Measurements from ENCODE around the gene CFAP161.

CFAP161 gene

GRCh38 chr15:81176291-81176893, 42.3 kb downstream of the CFAP161 start:
- H3K4me3 ChIP-seq (replicated peaks in 1 of 2; ENCODE audit: low read depth in 2 of 2, low read length in 2 of 2), result no peak overlapping the region
- DNase-seq (ENCODE audit: low read depth in 2 of 2), result peak in 1 of 2 donors; percentile 43
- peak; percentile 32 for TF ChIP-seq CTCF (IDR thresholded peaks at IDR 0.05; ENCODE audit: low read depth, low read length)

GRCh38 chr15:81178365-81178764, 44.3 kb downstream of the CFAP161 start:
- no peak for DNase-seq (ENCODE audit: low read depth in 2 of 2)
- TF ChIP-seq CTCF (IDR thresholded peaks at IDR 0.05; ENCODE audit: low read depth, low read length), result no peak
- no peak overlapping the region for H3K4me3 ChIP-seq (replicated peaks in 1 of 2; ENCODE audit: low read depth in 2 of 2, low read length in 2 of 2)

GRCh38 chr15:81181220-81181619, 47.1 kb downstream of the CFAP161 start:
- no peak overlapping the region for H3K4me3 ChIP-seq (replicated peaks in 1 of 2; ENCODE audit: low read depth in 2 of 2, low read length in 2 of 2)
- no peak for DNase-seq (ENCODE audit: low read depth in 2 of 2)
- TF ChIP-seq CTCF (IDR thresholded peaks at IDR 0.05; ENCODE audit: low read depth, low read length), result no peak

GRCh38 chr15:81182031-81182755, 48.1 kb downstream of the CFAP161 start:
- peak; percentile 48 to 56 for DNase-seq (ENCODE audit: low read depth in 2 of 2)
- TF ChIP-seq CTCF (IDR thresholded peaks at IDR 0.05; ENCODE audit: low read depth, low read length), result no peak
- H3K4me3 ChIP-seq (replicated peaks in 1 of 2; ENCODE audit: low read depth in 2 of 2, low read length in 2 of 2), result peak overlapping the region in 1 of 2 donors; percentile 39

- DNase-seq (ENCODE audit: low read depth in 2 of 2), result peak; percentile 22 to 33
- no peak for TF ChIP-seq CTCF (IDR thresholded peaks at IDR 0.05; ENCODE audit: low read depth, low read length)
- H3K4me3 ChIP-seq (replicated peaks in 1 of 2; ENCODE audit: low read depth in 2 of 2, low read length in 2 of 2), result peak overlapping the region in 1 of 2 donors; percentile 39
Observed at GRCh38 chr15:81182756-81183438, 48.8 kb downstream of the CFAP161 start.

- TF ChIP-seq CTCF (IDR thresholded peaks at IDR 0.05; ENCODE audit: low read depth, low read length), result no peak
- no peak for DNase-seq (ENCODE audit: low read depth in 2 of 2)
- H3K4me3 ChIP-seq (replicated peaks in 1 of 2; ENCODE audit: low read depth in 2 of 2, low read length in 2 of 2), result no peak overlapping the region
Observed at GRCh38 chr15:81183439-81183775, 49.3 kb downstream of the CFAP161 start.

Measured in cardiac fibroblast (primary cell).